GM18526 (cell line): Measurements from ENCODE around the gene DHX34.

Source experiments
- POLR2A ChIP-seq: IDR thresholded peaks from 3 replicates; pipeline ENCODE4 v1.6.1; 2011; ENCODE audit not compliant: insufficient read length; ENCODE audit errors: extremely low read depth

The DHX34 gene

DNA sequence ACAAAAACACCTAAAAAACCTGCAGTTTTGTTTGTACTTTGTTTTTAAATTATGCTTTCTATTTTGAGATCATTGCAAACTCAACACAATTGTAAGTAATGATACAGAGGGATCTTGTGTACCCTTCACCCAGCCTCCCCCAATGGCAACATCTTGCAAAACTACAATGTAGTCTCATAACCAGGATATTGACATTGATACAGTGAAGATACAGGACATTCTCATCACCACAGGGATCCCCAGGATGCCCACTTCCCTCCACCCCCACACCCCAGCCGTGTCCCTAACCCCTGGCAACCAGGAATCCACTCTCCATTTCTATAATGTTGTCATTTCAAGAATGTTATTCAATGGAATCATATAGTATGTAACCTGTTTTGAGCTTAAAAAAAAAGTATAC lies 27.5 kb upstream of the DHX34 start:
- no peak for TF ChIP-seq POLR2A

DNA sequence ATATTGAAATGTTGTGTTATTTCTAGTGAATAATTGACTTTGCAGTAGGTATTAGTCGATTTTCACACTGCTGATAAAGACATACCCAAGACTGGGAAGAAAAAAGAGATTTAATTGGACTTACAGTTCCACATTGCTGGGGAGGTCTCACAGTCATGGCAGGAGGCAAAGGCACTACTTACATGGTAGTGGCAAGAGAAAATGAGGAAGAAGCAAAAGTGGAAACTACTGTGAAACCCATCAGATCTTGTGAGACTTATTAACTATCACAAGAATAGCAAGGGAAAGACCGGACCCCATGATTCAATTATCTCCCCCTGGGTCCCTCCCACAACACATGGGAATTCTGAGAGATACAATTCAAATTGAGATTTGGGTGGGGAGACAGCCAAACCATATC lies 27.1 kb upstream of the DHX34 start:
- TF ChIP-seq POLR2A: no peak

DNA sequence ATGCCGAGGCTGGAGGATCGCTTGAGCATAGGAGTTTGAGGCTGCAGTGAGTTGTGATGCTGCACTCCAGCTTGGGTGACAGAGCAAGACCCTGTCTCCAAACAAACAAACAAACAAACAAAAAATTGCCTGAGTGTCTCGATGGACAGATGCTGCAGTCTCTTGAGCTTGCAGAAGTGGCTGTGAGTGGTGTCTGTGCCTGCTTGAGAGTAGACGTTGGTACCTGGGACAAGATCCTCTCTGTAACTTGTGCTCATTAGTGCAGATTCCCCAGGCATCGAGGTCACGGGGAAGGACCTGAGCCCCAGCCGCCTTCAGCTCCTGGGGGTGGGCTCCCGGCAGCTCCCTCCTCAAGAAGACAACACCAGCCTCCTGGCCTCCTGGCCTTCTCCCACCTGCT lies 25.7 kb upstream of the DHX34 start:
- no peak for TF ChIP-seq POLR2A

DNA sequence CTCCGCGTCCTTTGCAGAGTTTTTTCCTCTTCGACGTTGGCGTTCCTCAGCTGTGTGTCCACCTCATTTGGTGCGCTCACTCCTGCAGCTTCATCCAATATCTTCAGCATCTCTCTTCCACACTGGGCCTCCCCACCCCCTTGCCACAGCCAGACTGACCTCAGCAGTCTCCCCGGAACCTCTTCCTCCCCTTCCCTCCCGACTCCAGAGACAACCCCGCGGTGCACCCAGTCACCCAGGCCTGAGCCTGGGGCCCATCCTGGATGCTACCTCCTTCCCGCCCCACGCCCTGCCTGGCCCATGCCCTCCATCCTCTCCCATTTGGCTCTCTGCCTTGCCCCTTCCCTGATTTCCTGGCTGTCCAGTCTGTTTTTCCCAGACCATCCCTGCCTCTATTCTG lies 25.2 kb upstream of the DHX34 start:
- no peak for TF ChIP-seq POLR2A

DNA sequence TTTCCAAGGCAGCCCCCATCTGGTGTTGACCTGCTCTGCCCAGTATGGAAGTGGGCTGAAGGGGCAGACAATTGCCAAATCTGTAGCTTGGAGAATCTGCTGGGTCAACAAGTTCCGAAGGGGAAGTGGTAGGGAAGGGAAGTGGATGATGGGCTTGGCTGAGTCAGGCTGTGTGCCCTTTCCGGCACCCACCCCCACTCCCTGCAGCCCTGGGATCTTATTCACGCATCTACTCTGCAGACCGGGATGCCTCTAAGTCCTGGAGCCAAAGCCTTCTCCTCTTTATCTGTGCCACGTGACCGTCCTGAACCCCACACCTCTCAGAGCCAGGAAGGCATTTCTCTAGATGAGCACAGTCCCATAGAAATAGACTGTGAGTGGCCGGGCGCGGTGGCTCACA lies 24.6 kb upstream of the DHX34 start:
- TF ChIP-seq POLR2A: no peak

DNA sequence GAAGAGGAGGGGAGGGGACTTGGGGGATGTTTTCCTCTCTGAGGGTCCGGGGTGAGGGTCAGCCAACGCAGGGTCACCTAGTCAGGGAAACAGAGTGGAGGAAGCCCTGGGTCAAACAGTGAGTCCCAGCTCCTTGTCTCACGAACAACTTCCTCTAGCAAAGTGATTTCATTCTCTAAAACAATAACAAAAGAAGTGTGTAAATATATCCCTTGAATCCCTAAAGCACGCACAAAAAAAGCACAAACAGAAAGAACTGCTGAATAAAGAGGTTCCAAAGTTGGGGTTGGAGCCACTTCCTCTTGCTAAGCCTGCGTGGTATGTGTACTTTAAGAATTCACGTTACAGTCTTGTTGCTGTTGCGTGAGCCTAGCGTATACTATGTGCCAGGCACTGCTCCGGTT lies 18.6 kb upstream of the DHX34 start:
- no peak for TF ChIP-seq POLR2A

DNA sequence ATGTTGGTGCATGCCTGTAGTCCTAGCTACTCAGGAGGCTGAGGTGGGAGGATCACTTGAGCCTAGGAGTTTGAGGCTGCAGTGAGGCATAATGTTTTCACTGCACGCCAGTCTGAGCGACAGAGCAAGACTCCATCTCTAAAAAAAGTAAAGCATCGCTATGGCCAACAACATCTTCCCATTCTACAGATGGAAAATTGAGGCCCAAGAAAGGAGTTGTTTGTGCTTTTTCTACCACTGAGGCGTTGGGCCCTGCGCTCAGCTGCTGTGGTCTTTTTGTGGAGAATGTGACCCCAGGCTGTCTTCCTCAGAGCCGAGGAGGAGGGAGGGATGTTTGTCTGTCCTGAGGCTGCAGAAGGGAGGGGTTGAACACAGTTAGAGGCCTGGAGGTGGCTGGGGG lies 17.6 kb upstream of the DHX34 start:
- TF ChIP-seq POLR2A: no peak

DNA sequence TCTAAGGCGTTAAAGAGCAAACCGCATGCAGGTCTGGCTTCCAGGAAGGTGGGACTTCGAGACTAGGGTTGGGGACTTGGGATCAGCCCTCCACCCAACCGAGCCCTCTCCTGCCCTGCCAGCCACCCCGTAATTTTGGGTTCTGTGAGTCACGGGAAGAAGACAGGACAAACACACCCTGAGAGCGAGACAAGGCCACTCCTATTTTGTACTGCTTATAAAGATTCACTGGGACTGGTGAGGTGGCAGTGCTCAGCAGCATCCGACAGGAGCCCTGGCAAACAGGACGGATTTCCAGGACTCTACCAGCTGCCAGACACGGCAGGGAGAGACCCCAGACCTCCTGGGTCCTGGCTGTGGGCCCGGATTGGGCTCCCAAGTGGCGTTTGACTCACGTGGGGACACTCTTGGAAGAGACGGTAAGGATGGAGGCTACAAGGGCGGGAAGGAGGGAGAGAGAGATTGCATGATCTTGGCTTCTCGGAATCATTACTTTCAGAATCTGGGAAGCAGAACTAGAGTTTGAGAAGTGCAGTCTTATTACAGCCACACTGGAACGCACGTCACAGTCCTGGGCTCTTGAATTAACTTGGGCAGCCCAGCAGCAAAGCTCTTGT lies 17.1 kb upstream of the DHX34 start, which contains the start of gene C5AR2:
C5AR2 (plus strand) TSS at position 245 of the 617 bp plus-strand sequence. CDS start 8,625 bp downstream, outside the sequence.
- TF ChIP-seq POLR2A: no peak

DNA sequence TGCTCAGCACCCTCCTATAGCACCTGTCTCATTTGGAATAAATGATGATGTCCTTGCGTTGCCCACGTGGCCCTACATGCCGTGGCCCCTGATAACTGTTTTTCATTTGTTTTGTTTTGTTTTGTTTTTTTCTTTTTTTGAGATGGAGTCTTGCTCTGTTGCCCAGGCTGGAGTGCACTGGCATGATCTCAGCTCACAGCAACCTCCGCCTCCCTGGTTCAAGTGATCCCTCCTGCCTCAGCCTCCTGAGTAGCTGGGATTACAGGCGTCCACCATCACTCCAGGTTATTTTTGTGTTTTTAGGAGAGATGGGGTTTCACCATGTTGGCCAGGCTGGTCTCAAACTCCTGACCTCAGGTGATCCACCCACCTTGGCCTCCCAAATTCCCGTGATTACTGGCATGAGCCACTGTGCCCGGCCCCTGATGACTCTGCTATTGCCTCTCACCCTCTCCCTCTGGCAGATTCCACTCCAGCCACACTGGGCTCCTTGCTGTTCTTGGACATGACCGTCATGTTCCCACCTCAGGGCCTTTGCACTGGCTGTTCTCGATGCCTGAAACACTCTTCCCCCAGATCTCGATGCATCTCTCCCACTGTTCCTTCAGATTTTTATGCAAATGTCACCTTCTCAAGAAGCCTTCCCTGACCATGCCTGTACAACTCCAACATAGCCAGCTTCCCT lies 9.8 kb upstream of the DHX34 start:
- no peak for TF ChIP-seq POLR2A

DNA sequence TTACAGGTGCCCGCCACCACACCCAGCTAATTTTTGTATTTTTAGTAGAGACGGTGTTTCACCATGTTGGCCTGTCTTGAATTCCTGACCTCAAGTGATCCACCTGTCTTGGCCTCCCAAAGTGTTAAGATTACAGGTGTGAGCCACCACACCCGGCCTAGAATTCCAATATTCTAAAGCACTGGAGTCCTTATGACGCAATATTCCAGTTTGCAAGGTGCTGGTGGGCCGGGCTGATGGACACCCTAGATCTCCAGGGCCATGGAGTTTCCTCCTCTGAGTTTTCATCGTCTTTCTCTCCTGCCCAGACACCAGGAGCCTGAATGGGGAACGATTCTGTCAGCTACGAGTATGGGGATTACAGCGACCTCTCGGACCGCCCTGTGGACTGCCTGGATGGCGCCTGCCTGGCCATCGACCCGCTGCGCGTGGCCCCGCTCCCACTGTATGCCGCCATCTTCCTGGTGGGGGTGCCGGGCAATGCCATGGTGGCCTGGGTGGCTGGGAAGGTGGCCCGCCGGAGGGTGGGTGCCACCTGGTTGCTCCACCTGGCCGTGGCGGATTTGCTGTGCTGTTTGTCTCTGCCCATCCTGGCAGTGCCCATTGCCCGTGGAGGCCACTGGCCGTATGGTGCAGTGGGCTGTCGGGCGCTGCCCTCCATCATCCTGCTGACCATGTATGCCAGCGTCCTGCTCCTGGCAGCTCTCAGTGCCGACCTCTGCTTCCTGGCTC lies 8.5 kb upstream of the DHX34 start:
- TF ChIP-seq POLR2A: no peak

DNA sequence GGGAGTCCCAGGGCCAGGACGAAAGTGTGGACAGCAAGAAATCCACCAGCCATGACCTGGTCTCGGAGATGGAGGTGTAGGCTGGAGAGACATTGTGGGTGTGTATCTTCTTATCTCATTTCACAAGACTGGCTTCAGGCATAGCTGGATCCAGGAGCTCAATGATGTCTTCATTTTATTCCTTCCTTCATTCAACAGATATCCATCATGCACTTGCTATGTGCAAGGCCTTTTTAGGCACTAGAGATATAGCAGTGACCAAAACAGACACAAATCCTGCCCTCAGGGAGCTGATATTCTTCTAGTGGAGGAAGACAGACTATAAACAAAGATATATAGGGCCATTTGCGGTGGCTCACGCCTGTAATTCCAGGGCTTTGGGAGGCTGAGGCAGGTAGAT lies 7.4 kb upstream of the DHX34 start:
- no peak for TF ChIP-seq POLR2A

DNA sequence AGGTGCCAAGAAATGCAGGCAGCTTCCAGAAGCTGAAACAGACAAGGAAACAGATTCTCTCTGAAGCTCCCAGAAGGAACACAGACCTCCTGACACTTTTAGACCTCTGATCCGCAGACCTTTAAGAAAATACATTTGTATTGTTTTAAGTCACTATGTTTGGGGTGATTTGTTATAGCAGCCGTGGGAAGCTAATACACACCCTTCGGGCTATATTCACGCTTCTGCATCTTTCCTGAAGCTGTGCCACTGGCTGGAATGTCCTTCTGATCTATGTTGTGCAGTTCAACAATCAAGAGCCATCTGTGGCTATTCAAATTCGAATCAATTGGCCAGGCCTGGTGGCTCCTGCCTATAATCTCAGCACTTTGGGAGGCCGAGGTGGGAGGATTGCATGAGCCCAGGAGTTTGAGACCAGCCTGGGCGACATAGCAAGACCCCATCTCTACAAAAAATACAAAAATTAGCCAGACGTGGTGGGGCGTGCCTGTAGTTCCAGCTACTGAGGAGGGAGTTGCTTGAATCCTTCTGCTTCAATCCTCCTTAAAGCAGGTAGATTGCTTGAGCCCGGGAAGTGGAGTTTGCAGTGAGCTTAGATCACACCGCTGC lies 5.8 kb upstream of the DHX34 start:
- no peak for TF ChIP-seq POLR2A

DNA sequence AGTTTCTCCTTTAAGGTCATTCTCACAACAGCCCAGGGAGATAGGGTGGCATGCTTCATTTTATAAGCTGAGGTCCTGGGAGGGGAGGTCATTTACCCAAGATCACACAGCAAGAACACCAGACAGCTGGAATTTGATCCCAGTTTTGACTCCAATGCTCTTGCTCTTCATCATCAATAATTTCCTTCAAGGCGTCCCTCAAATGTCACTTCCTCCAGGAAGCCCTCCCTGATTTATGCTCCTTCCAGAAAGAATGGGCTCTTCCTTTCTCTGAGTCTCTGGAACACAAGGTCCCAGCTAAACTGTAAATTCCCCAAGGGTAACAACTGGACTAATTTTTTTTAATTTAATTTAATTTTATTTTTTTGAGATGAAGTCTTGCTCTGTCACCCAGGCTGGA lies 4.7 kb upstream of the DHX34 start:
- no peak for TF ChIP-seq POLR2A

DNA sequence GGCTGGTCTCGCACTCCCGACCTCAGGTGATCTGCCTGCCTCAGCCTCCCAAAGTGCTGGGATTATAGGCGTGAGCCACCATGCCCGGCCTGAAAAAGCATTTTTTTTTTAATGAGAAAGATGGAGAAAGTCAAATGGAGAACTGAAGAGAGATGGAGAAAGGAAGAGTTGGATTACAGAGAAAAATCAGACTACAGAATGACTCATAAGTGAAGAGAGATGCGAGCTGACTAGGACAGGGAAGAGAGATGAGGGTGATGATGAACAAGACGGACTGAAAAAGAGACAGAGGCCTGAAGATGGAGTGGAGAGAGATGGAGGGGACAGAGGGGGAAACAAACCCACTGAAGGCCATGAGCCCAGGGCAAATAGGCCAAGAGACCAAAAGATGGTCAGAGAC lies 1.5 kb downstream of the DHX34 start:
- no peak for TF ChIP-seq POLR2A

DNA sequence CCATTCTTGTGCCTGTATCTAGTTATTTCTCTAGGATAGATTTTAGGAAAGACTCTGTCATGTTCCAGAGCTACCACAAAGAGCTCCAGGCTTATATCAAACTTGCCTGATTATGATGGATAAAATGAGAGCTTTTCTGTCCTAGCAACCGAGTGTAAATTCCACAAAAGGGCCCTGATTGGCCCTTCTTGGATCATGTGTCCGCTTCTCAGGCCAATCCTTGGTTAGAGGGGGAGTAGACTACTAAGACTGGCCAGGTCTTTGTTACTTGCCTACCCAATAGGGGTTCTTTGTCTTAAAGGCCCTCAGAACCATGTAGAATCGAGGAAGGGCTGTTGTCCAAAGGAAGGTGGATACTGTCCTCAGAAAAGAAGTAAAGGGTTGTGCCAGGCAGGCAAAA lies 2.4 kb downstream of the DHX34 start:
- TF ChIP-seq POLR2A: no peak

DNA sequence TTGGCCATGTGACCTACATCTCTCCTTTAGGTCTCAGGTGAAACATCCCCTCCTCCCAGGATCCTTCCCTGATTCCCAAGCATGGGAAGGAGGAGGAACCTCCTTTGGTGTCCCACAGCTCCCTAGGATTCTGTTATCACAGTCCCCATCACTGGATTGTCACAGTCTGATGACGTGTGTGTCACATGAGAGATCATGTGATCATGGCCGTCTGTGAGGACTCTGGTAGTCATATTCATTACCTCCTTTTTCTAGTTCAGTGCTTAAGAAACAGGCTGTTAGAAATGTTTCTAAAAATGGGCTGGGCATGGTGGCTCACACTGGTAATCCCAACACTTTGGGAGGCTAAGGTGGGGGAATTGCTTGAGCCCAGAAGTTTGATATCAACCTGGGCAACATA lies 3.0 kb downstream of the DHX34 start:
- TF ChIP-seq POLR2A: no peak
